ENCODE results near the gene TAPBPL.

Gene TAPBPL

DNA sequence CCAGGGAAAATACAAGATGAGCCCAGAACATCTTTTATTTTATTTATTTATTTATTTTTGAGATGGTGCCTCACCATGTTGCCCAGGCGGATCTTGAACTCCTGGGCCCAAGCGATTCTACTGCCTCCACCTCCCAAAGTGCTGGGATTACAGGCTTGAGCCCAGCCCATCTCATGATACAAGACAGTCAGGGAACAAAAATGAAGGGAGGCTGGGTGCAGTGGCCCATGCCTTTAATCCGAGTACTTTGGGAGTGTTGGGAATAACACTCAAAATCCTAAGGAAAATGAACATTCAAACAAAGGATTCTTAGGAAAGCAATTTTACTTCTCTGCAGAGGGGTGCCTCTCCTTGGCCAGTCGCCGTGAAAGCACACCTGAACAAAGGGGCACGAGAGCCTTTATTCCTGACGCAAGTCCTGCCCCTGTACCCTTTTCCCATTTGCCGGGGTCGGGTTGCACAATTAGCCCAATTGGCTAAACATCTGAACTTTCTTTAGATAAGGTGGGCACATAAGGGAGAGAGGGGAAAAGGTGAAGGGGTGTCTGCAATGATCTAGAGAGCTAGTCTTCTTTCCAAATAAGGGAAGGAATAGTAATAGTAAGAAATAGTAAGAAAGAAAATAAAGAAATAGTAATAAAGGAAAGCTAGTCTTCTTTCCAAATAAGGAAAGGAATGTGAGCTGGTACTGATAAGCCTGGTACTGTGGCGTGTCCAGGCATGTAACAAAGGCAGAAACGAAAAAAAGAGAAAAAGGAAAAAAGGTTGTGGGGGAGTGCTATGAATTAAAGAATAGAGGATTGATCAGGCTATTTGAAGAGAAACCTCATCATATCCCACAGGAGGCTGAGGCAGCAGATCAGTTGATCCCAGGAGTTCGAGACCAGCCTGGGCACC is 55.5 kb downstream of the TAPBPL start:
- Histone ChIP-seq H4K20me1 (peaks cover 55% of the 10 kb centered on the region), H3K9me3 (no peaks in the 10 kb centered on the region), H3K4me2 (no peak overlapping the region), H3K27me3 (no peaks in the 10 kb centered on the region), H3K27ac (no peak overlapping the region), H3K9ac (no peak overlapping the region), H3K4me1 (no peaks in the 10 kb centered on the region), H3K36me3 (peaks cover 98% of the 10 kb centered on the region), H3K4me3 (no peak overlapping the region)
- no peak for TF ChIP-seq Cebpa-rat (IDR thresholded peaks at IDR 0.05)

DNA sequence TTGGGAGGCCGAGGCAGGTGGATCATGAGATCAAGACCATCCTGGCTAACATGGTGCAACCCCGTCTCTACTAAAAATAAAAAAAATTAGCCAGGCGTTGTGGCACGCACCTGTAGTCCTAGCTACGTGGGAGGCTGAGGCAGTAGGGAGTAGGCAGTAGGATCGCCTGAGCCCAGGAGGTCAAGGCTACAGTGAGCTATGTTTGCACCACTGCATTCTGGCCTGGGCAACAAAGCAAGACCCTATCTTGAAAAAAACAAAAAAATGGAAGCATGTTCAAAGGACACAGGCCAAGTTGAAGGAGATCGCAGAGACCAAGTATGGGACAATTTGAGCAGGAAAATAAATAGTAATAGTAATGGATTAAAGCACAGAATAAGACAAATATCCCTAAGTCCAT is 56.2 kb downstream of the TAPBPL start:
- no peaks in the 10 kb centered on the region for H3K4me1 ChIP-seq
- no peak overlapping the region for H3K9ac ChIP-seq
- peaks cover 55% of the 10 kb centered on the region for H4K20me1 ChIP-seq
- no peak for TF ChIP-seq Cebpa-rat (IDR thresholded peaks at IDR 0.05)
- H3K36me3 ChIP-seq: peaks cover 98% of the 10 kb centered on the region
- H3K9me3 ChIP-seq: no peaks in the 10 kb centered on the region
- no peaks in the 10 kb centered on the region for H3K27me3 ChIP-seq
- H3K4me3 ChIP-seq: no peak overlapping the region
- H3K27ac ChIP-seq: no peak overlapping the region
- no peak overlapping the region for H3K4me2 ChIP-seq
